ENCODE results near the gene NUP210L. TPM values are rescaled to one million over a fixed set of nuclear protein-coding genes. Genes with fewer than 3 reads are reported as not detected.
"Not testable (repeated sequence)": the region's sequence is repeated elsewhere in the genome, so short reads cannot be mapped to it uniquely, and the experiment has no call there.

Gene NUP210L
- total RNA-seq, 2 donors from 2014 or later, result 0.07 to 0.11 TPM

DNA sequence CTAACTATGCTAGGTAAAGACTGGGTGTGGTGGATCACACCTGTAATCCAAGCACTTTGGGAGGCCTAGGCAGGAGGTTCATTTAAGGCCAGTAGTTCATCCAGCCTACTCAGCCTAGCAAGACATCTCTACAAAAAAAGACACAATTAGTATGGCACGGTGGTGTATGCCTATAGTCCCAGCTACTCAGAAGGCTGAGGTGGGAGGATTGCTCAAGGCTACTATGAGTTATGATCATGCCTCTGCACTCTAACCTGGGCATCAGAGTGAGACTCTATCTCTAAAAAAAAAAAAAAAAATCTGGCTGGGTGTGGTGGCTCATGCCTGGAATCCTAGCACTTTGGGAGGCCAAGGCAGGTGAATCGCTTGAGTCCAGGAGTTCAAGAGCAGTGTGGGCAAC is 21.6 kb downstream of the NUP210L start:
- Mint-ChIP-seq H3K9me3 (peaks cover 1% of the 10 kb centered on the region), H3K4me3 (no peak overlapping the region), H3K27me3 (ENCODE audit: insufficient read depth) (peaks cover 2% of the 10 kb centered on the region), H3K27ac (no peak overlapping the region), H3K4me1 (no peaks in the 10 kb centered on the region), H3K36me3 (ENCODE audit: low read depth) (no peaks in the 10 kb centered on the region)
- Histone ChIP-seq H3K27me3 (ENCODE audit: control insufficient read depth, insufficient read depth, low read length, poor library complexity, severe bottlenecking) (no peaks in the 10 kb centered on the region), H3K9me3 (ENCODE audit: control insufficient read depth, low read length) (no peaks in the 10 kb centered on the region), H3K4me1 (ENCODE audit: control insufficient read depth, insufficient read depth, low read length) (no peaks in the 10 kb centered on the region), H3K4me3 (ENCODE audit: low read length) (no peak overlapping the region), H3K36me3 (ENCODE audit: control insufficient read depth, insufficient read depth, low read length) (no peaks in the 10 kb centered on the region), H3K9ac (ENCODE audit: extremely low read depth, low read length, poor library complexity, severe bottlenecking) (no peak overlapping the region), H3K27ac (ENCODE audit: low read depth, low read length) (no peak overlapping the region)
- DNase-seq, result no peak
- TF ChIP-seq CTCF (conservative IDR thresholded peaks at IDR 0.05), result no peak
- 95% methylated on average over 2 of the region's 2 CpGs; no CpG with 5 or more reads in 1 of the 2 experiments for whole genome bisulfite sequencing, 2 experiments (ENCODE audit: insufficient coverage in 1 of 2, insufficient read length in 1 of 2)

- H3K9me3 Mint-ChIP-seq, result no peaks in the 10 kb centered on the region
- TF ChIP-seq CTCF (conservative IDR thresholded peaks at IDR 0.05), result no peak
- WGBS, 2 experiments (ENCODE audit: insufficient coverage in 1 of 2, insufficient read length in 1 of 2), result 81% methylated on average over 1 of the region's 2 CpGs; no CpG with 5 or more reads in 1 of the 2 experiments
Measured at GRCh38 chr1:154129391-154129970, 25.4 kb downstream of the NUP210L start.

GRCh38 chr1:154123205-154123604 is 31.7 kb downstream of the NUP210L start:
- H3K36me3 Mint-ChIP-seq (ENCODE audit: low read depth); H3K27ac Mint-ChIP-seq; H3K27ac ChIP-seq (ENCODE audit: low read depth, low read length); H3K4me3 ChIP-seq (ENCODE audit: low read length); DNase-seq; H3K9ac ChIP-seq (ENCODE audit: extremely low read depth, low read length, poor library complexity, severe bottlenecking); H3K27me3 ChIP-seq (ENCODE audit: control insufficient read depth, insufficient read depth, low read length, poor library complexity, severe bottlenecking); H3K27me3 Mint-ChIP-seq (ENCODE audit: insufficient read depth); H3K4me3 Mint-ChIP-seq; H3K4me1 ChIP-seq (ENCODE audit: control insufficient read depth, insufficient read depth, low read length); H3K4me1 Mint-ChIP-seq; H3K9me3 Mint-ChIP-seq; H3K36me3 ChIP-seq (ENCODE audit: control insufficient read depth, insufficient read depth, low read length); H3K9me3 ChIP-seq (ENCODE audit: control insufficient read depth, low read length): not testable (repeated sequence)
- 84 to 97% methylated on average over 10 to 11 of the region's 11 CpGs for WGBS, 2 experiments (ENCODE audit: insufficient coverage in 1 of 2, insufficient read length in 1 of 2)

More at GRCh38 chr1:154129391-154129970, 25.4 kb downstream of the NUP210L start:
- Histone ChIP-seq H3K4me1 (ENCODE audit: control insufficient read depth, insufficient read depth, low read length) (no peaks in the 10 kb centered on the region), H3K27me3 (ENCODE audit: control insufficient read depth, insufficient read depth, low read length, poor library complexity, severe bottlenecking) (no peaks in the 10 kb centered on the region), H3K27ac (ENCODE audit: low read depth, low read length) (no peak overlapping the region), H3K9ac (ENCODE audit: extremely low read depth, low read length, poor library complexity, severe bottlenecking) (no peak overlapping the region), H3K9me3 (ENCODE audit: control insufficient read depth, low read length) (no peaks in the 10 kb centered on the region), H3K4me3 (ENCODE audit: low read length) (no peak overlapping the region), H3K36me3 (ENCODE audit: control insufficient read depth, insufficient read depth, low read length) (no peaks in the 10 kb centered on the region)
- H3K4me1 Mint-ChIP-seq, result no peaks in the 10 kb centered on the region
- no peak overlapping the region for H3K4me3 Mint-ChIP-seq
- DNase-seq, result no peak
- H3K27me3 Mint-ChIP-seq (ENCODE audit: insufficient read depth), result peaks cover 2% of the 10 kb centered on the region
- no peak overlapping the region for H3K27ac Mint-ChIP-seq
- no peaks in the 10 kb centered on the region for H3K36me3 Mint-ChIP-seq (ENCODE audit: low read depth)

DNA sequence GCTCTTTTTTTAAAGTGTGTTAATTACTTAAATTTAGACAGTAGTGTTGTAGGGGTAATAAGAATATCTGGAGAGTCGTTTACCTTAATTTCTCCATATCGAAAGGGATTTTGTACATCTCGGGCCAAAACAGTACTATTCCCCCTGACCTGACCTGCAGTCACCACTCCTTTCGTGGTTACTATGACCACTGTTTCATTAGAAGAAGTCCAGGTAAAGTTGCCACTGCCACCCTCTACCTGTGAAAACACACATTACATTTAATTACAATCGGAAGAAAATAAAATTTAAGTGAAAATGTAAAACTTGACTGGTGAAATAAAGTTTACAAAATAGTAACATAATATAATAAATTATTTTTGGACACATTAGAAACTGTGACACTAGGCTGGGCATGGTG is 37.2 kb downstream of the NUP210L start:
- no peaks in the 10 kb centered on the region for H3K36me3 Mint-ChIP-seq (ENCODE audit: low read depth)
- TF ChIP-seq CTCF (conservative IDR thresholded peaks at IDR 0.05), result peak; percentile 56
- no peaks in the 10 kb centered on the region for H3K4me1 Mint-ChIP-seq
- H3K9me3 Mint-ChIP-seq, result no peaks in the 10 kb centered on the region
- DNase-seq, result no peak
- Histone ChIP-seq H3K4me3 (ENCODE audit: low read length) (no peak overlapping the region), H3K9ac (ENCODE audit: extremely low read depth, low read length, poor library complexity, severe bottlenecking) (no peak overlapping the region), H3K27ac (ENCODE audit: low read depth, low read length) (no peak overlapping the region), H3K27me3 (ENCODE audit: control insufficient read depth, insufficient read depth, low read length, poor library complexity, severe bottlenecking) (peaks cover 4% of the 10 kb centered on the region), H3K36me3 (ENCODE audit: control insufficient read depth, insufficient read depth, low read length) (no peaks in the 10 kb centered on the region), H3K9me3 (ENCODE audit: control insufficient read depth, low read length) (no peaks in the 10 kb centered on the region), H3K4me1 (ENCODE audit: control insufficient read depth, insufficient read depth, low read length) (no peaks in the 10 kb centered on the region)
- H3K4me3 Mint-ChIP-seq, result no peak overlapping the region
- 88 to 91% methylated on average over 4 of the region's 5 CpGs for whole genome bisulfite sequencing, 2 experiments (ENCODE audit: insufficient coverage in 1 of 2, insufficient read length in 1 of 2)
- H3K27me3 Mint-ChIP-seq (ENCODE audit: insufficient read depth), result no peaks in the 10 kb centered on the region
- no peak overlapping the region for H3K27ac Mint-ChIP-seq

Measured in endodermal cell (in vitro differentiated cells).